HG03095 (cell line): ENCODE measurements around the gene TRMT11.
"Not testable (repeated sequence)": the region's sequence is repeated elsewhere in the genome, so short reads cannot be mapped to it uniquely, and the experiment has no call there.

ENCODE experiments used
- ATAC-seq: cut with Tn5 transposase; IDR thresholded peaks from one replicate; pipeline ENCODE4 v1.9.1; 2021; ENCODE audit warnings: moderate library complexity; ENCODE audit not compliant: unreplicated experiment

TRMT11 gene

GRCh38 chr6:125956506-125957390 lies 29.6 kb upstream of the TRMT11 start, which contains the start of gene HINT3:
TSS of gene HINT3 (plus strand) at chr6:125956770. CDS start at chr6:125956978, 208 bp downstream.
- ATAC-seq, result peak; percentile 91

GRCh38 chr6:125957391-125957693 lies 29.0 kb upstream of the TRMT11 start:
- no peak for ATAC-seq

- ATAC-seq, result no peak
Measured at GRCh38 chr6:125957845-125958244, 28.5 kb upstream of the TRMT11 start.

GRCh38 chr6:125959041-125959440 lies 27.3 kb upstream of the TRMT11 start:
- ATAC-seq, result no peak

- ATAC-seq, result no peak
Measured at GRCh38 chr6:125961117-125961516, 25.2 kb upstream of the TRMT11 start.

- ATAC-seq, result no peak
Measured at GRCh38 chr6:125962900-125963497, 23.3 kb upstream of the TRMT11 start.

GRCh38 chr6:125963817-125964216 lies 22.5 kb upstream of the TRMT11 start:
- ATAC-seq, result no peak

- ATAC-seq, result no peak
Measured at GRCh38 chr6:125966569-125966968, 19.8 kb upstream of the TRMT11 start.

- ATAC-seq, result no peak
Measured at GRCh38 chr6:125968493-125968892, 17.8 kb upstream of the TRMT11 start.

GRCh38 chr6:125970760-125971159 lies 15.6 kb upstream of the TRMT11 start:
- no peak for ATAC-seq

- not testable (repeated sequence) for ATAC-seq
Measured at GRCh38 chr6:125972478-125972877, 13.9 kb upstream of the TRMT11 start.

GRCh38 chr6:125974214-125974866 lies 12.0 kb upstream of the TRMT11 start:
- ATAC-seq, result peak; percentile 81

GRCh38 chr6:125979101-125979500 lies 7.2 kb upstream of the TRMT11 start:
- ATAC-seq, result no peak

GRCh38 chr6:125981571-125982185 lies 4.7 kb upstream of the TRMT11 start:
- ATAC-seq, result no peak

- ATAC-seq, result no peak
Measured at GRCh38 chr6:125983246-125983945, 2.9 kb upstream of the TRMT11 start.

- no peak for ATAC-seq
Measured at GRCh38 chr6:125984311-125984710, 2.0 kb upstream of the TRMT11 start.

- ATAC-seq, result no peak
Measured at GRCh38 chr6:125985522-125985921, 818 bp upstream of the TRMT11 start.

- ATAC-seq, result no peak
Measured at GRCh38 chr6:125985979-125986300, 400 bp upstream of the TRMT11 start.

- peak; percentile 36 for ATAC-seq
Measured at GRCh38 chr6:125987026-125987617, 782 bp downstream of the TRMT11 start.

- ATAC-seq, result no peak
Measured at GRCh38 chr6:125988280-125988679, 1.9 kb downstream of the TRMT11 start.

- ATAC-seq, result no peak
Measured at GRCh38 chr6:125989631-125990030, 3.3 kb downstream of the TRMT11 start.
